Esophagus squamous epithelium (tissue), 5 donors: Measurements from ENCODE around the gene CABLES1. TPM values are rescaled to one million over a fixed set of nuclear protein-coding genes. Genes with fewer than 3 reads are reported as not detected.

ENCODE experiments used
- DNase-seq: peaks from one replicate; lab custom pipeline; 2025; lab: John Stamatoyannopoulos, UW
- H3K27ac ChIP-seq, 4 donors: fragments of 200-600 bp; sonication (generic); one replicate each; pipeline ENCODE4 v1.5.1; 2016 to 2019; ENCODE audit warnings: mild to moderate bottlenecking in 1 of 4
- H3K27me3 ChIP-seq, 4 donors: fragments of 200-600 bp; sonication (generic); 1 replicate in 3 of 4; 2 replicates in 1 of 4; pipeline versions ENCODE4 v1.5.1 to v1.6.0; 2017 to 2021; ENCODE audit warnings: antibody characterized with exemption in 1 of 4
- H3K36me3 ChIP-seq, 3 donors: fragments of 200-600 bp; sonication (generic); one replicate each; pipeline ENCODE4 v1.5.1; 2016 to 2019
- H3K4me1 ChIP-seq, 3 donors: fragments of 200-600 bp; sonication (generic); one replicate each; pipeline ENCODE4 v1.5.1; 2017 to 2019
- H3K4me3 ChIP-seq, 4 donors: fragments of 200-600 bp; sonication (generic); 1 replicate in 3 of 4; 2 replicates in 1 of 4; pipeline ENCODE4 v1.5.1; 2016 to 2019; ENCODE audit warnings: mild to moderate bottlenecking in 2 of 4, moderate library complexity in 1 of 4
- H3K9me3 ChIP-seq, 3 donors: fragments of 200-600 bp; sonication (generic); one replicate each; pipeline ENCODE4 v1.5.1; 2016 to 2019
- POLR2A ChIP-seq, 4 donors: fragments of 450-650 bp; IDR thresholded peaks; one replicate each; pipeline ENCODE4 v1.6.1; 2017; ENCODE audit warnings: antibody characterized with exemption in 4 of 4, mild to moderate bottlenecking in 4 of 4, moderate library complexity in 3 of 4
- WGBS, 2 donors: methylation state at CpG; one replicate each; pipeline ENCODE4 v1.1.5; 2018; 5-methylcytosine and 5-hydroxymethylcytosine counted together
- intact Hi-C: fragments of 100-400 bp; cut with DNase I; formaldehyde crosslinking; loops from one replicate; pipeline ENCODE4 v1.15.0; 2022
- total RNA-seq, 4 donors: library from RNA; depleted of rRNA; stranded (reverse); fragments of >200 nt; gene quantifications; one replicate each; pipeline ENCODE4 v1.1.0, GENCODE V29; 2016
- TF ChIP-seq, protein P1 (sequence below), 6 experiments: fragments of 450-650 bp in 4 of 6; fragments of 200-600 bp in 2 of 6; sonication (generic) in 2 of 6; IDR thresholded peaks; one replicate each; pipeline ENCODE4 v1.5.1; 2016 to 2019; ENCODE audit warnings: antibody characterized with exemption in 6 of 6, mild to moderate bottlenecking in 4 of 6, moderate library complexity in 4 of 6
- donor health status: DM: yes; HTN: yes; CAD: no.

Gene CABLES1
- total RNA-seq, 4 donors from 2014 or later = 4.4 to 9.9 (median 8.5) TPM

DNA sequence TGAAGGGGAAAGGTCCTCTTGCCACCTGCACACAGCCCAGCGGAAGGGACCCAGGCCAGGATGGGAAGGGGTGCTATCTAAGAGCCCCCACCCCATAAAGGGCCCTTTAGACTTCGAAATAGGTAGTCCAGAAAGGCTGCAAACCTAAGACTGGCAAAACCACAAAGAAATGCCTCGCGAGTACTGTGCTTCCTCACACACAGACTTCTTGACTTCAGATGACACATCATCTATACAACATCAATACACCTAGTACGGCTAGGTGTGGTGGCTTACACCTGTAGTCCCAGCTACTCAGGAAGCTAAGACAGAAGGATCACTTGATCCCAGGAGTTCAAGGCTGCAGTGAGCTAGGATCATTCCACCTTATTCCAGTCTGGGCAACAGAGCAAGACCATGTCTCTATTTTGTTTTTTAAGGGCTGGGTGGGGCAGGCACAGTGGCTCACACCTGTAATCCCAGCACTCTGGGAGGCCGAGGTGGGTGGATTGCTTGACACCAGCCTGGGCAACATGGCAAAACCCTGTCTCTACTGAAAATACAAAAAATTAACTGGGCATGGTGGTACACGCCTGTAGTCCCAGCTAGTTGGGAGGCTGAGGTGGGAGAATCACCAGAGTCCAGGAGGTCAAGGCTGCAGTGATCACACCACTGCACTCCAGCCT lies 125.8 kb downstream of the CABLES1 start:
- Histone ChIP-seq H3K27me3 (no peaks in the 10 kb centered on the region), H3K4me1 (peaks cover 22 to 39% (median 34%) of the 10 kb centered on the region in 3 donors), H3K4me3 (peak overlapping the region in 1 of 4 donors; percentile 48), H3K36me3 (peaks cover 0 to 16% (median 0%) of the 10 kb centered on the region in 3 donors), H3K9me3 (no peaks in the 10 kb centered on the region), H3K27ac (peak overlapping the region; percentile 53 to 89 (median 76))
- WGBS, 2 donors = 39 to 43% methylated on average over 6 to 7 of the region's 7 CpGs
- no peak for DNase-seq
- TF ChIP-seq POLR2A (IDR thresholded peaks at IDR 0.05) = no peak
- TF ChIP-seq, protein P1, sequence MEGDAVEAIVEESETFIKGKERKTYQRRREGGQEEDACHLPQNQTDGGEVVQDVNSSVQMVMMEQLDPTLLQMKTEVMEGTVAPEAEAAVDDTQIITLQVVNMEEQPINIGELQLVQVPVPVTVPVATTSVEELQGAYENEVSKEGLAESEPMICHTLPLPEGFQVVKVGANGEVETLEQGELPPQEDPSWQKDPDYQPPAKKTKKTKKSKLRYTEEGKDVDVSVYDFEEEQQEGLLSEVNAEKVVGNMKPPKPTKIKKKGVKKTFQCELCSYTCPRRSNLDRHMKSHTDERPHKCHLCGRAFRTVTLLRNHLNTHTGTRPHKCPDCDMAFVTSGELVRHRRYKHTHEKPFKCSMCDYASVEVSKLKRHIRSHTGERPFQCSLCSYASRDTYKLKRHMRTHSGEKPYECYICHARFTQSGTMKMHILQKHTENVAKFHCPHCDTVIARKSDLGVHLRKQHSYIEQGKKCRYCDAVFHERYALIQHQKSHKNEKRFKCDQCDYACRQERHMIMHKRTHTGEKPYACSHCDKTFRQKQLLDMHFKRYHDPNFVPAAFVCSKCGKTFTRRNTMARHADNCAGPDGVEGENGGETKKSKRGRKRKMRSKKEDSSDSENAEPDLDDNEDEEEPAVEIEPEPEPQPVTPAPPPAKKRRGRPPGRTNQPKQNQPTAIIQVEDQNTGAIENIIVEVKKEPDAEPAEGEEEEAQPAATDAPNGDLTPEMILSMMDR (IDR thresholded peaks at IDR 0.05) = no peak
- intact Hi-C loops = no loop called here

DNA sequence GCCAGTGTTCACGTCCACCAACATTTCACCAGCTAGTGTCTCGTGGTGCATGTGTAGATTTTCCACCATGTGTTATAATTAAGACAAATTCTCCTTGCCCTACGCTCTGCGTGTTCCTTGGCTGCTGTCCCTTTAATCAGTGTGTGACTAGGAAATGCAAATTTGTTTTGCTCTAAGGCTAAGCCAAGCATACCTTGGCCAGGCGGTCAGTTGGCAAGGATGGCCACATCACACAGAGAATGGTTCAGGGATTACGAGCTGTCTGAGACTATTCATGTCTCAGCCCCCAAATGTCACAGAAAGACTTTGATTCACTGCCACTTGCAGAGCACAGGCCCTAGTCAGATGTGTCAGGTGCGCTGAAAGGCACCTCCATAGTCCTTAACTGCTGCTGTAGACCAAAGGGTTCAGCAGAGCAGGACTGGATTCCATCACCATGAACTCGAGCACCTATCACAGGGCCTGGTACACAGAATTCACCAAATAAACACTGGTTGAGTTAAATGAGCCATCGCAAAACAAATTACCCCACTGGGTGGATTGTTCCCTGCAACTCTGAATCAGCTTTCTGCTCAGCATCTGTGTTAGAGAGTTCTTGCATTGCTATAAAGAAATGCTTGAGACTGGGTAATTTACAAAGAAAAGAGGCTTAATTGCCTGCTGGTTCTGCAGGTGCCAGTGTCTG lies 128.4 kb downstream of the CABLES1 start:
- H3K27ac ChIP-seq = no peak overlapping the region
- H3K4me1 ChIP-seq = peaks cover 17 to 27% (median 24%) of the 10 kb centered on the region in 3 donors
- WGBS, 2 donors = 91 to 96% methylated on average over 6 to 9 of the region's 9 CpGs
- TF ChIP-seq POLR2A (IDR thresholded peaks at IDR 0.05) = no peak
- TF ChIP-seq, protein P1 (IDR thresholded peaks at IDR 0.05) = no peak
- intact Hi-C loops = no loop called here
- no peaks in the 10 kb centered on the region for H3K36me3 ChIP-seq
- no peaks in the 10 kb centered on the region for H3K27me3 ChIP-seq
- H3K4me3 ChIP-seq = no peak overlapping the region
- H3K9me3 ChIP-seq = no peaks in the 10 kb centered on the region
- DNase-seq = no peak

DNA sequence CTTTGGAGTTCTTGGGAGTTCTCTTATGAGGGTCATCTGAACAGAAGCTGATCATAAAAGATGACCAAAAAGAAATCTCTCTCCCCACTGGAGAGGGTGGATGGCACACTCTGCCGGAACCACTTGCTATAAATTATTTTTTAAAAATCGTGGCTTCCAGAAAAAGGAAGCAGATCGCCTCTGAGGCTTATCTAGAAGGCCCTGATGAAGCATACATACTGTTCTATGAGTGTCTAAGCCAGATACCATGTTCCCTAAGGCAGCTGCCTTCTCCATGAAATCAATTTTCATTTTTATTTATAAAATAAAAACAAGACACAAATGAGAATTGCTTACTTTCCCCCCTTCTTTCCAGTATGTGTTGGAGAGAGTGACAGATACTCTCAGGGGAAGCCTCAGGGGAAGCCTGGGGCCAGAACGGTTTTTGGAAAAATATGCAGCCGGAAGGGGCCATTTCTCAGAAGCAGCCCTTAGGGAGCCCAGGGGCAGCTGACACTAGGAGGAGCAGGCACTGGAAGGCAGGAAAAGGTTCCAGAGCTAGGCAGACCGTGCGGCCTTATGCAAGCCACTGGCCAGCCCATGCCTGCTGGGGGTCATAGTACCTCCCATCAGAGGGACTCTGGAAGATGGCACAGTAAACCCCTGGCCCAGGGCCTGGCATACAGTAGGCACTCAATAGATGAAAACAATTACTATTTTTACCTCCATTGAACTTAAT lies 130.6 kb downstream of the CABLES1 start:
- H3K27me3 ChIP-seq = no peaks in the 10 kb centered on the region
- H3K4me3 ChIP-seq = no peak overlapping the region
- DNase-seq = no peak
- no peak for TF ChIP-seq POLR2A (IDR thresholded peaks at IDR 0.05)
- TF ChIP-seq, protein P1 (IDR thresholded peaks at IDR 0.05) = no peak
- peaks cover 0 to 19% (median 13%) of the 10 kb centered on the region in 3 donors for H3K9me3 ChIP-seq
- H3K4me1 ChIP-seq = peaks cover under 1 to 6% (median 3%) of the 10 kb centered on the region in 3 donors
- intact Hi-C loops = no loop called here
- 78% methylated on average over 7 of the region's 7 CpGs for WGBS, 2 donors
- peaks cover 0 to 6% (median 0%) of the 10 kb centered on the region in 3 donors for H3K36me3 ChIP-seq
- no peak overlapping the region for H3K27ac ChIP-seq

DNA sequence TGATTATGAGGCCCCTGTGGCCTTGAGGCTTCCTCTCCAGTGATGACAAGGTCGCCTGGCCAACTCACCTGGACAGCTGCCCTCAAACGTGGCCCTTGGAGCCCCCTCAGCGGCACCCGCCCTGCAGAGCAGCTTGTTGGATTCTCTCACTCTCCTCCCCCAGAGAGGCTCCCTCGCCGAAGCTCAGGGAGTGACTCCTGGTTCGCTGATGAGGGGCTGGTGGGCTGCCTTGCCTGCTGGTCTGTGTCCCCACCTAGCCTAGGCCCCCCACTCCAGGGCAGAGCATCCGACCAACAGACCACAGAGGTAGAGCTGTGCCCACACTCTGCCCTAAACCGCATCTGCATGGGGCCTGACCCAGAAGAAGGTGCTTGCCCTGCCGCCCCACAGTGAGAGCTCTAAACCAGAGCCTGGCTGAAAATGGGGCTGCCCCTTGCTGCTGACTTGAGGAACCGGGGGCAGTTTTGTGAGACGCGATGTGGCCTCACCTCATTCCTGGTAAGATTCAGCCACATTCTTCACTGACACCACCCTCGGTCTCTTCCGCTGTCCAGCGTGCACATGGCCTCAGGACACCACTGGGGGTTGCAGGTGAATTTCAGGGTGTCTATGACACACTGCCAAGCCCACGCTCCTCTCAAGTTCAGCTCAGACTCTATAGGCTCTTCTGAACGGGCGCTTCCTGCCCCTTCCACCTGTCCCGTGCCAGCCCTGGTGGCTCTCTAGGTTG lies 131.6 kb downstream of the CABLES1 start:
- Histone ChIP-seq H3K27me3 (no peaks in the 10 kb centered on the region), H3K9me3 (peaks cover 0 to 19% (median 13%) of the 10 kb centered on the region in 3 donors), H3K27ac (no peak overlapping the region), H3K36me3 (peaks cover 0 to 6% (median 0%) of the 10 kb centered on the region in 3 donors), H3K4me3 (no peak overlapping the region), H3K4me1 (no peaks in the 10 kb centered on the region)
- TF ChIP-seq, protein P1 (IDR thresholded peaks at IDR 0.05) = no peak
- no peak for TF ChIP-seq POLR2A (IDR thresholded peaks at IDR 0.05)
- WGBS, 2 donors = 85 to 90% methylated on average over 7 to 15 of the region's 20 CpGs
- intact Hi-C loops = no loop called here
- no peak for DNase-seq
